GM20000 (cell line): Measurements from ENCODE around the gene DIP2C.
"Not testable (repeated sequence)": the region's sequence is repeated elsewhere in the genome, so short reads cannot be mapped to it uniquely, and the experiment has no call there.

ENCODE experiments used
- DNase-seq: peaks from one replicate; pipeline ENCODE4 v3.0.0; 2012; ENCODE audit warnings: low spot score
- TF ChIP-seq, protein P1 (sequence below): IDR thresholded peaks from 2 replicates; pipeline ENCODE4 v1.5.1; 2012; ENCODE audit warnings: mild to moderate bottlenecking, control low read depth; ENCODE audit errors: extremely low read depth, missing control alignments

Gene DIP2C

DNA sequence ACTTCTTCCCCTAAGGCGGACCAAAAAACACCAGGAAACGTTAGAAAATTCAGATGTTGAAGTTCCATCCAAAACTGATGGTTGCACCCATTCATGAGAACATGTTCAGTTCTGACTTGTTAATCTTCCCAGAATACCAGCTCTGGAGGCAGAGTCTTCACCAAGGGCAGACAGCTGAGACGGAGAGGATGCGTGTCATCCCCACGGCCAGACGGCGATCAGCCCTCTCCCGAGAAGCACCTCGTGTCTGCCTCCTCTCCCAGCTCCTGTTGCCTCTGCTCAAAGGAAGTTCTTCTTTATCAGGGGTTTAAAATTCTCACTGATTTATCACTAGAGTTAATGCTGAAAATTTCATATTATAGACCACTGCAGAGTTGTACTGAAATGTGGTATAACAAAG lies 284.5 kb downstream of the DIP2C start:
- TF ChIP-seq, protein P1, sequence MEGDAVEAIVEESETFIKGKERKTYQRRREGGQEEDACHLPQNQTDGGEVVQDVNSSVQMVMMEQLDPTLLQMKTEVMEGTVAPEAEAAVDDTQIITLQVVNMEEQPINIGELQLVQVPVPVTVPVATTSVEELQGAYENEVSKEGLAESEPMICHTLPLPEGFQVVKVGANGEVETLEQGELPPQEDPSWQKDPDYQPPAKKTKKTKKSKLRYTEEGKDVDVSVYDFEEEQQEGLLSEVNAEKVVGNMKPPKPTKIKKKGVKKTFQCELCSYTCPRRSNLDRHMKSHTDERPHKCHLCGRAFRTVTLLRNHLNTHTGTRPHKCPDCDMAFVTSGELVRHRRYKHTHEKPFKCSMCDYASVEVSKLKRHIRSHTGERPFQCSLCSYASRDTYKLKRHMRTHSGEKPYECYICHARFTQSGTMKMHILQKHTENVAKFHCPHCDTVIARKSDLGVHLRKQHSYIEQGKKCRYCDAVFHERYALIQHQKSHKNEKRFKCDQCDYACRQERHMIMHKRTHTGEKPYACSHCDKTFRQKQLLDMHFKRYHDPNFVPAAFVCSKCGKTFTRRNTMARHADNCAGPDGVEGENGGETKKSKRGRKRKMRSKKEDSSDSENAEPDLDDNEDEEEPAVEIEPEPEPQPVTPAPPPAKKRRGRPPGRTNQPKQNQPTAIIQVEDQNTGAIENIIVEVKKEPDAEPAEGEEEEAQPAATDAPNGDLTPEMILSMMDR, result no peak
- DNase-seq, result no peak

DNA sequence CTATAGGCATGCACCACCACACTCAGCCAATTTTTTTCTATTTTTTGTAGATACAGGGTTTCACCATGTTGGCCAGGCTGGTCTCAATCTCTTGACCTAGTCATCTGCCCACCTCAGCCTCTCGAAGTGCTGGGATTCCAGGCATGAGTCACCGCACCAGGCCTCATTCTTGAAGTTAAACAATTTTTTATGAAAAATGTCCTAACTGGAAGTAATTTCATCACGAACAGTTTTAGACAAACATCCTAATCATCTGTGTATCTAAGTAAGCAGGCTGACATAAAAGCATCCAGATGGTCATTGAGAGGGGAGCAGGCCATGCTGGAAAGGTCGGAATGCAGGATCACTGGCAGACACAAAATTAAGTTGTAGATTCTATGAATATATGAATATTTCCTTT lies 285.1 kb downstream of the DIP2C start:
- TF ChIP-seq, protein P1, result no peak
- DNase-seq, result no peak

DNA sequence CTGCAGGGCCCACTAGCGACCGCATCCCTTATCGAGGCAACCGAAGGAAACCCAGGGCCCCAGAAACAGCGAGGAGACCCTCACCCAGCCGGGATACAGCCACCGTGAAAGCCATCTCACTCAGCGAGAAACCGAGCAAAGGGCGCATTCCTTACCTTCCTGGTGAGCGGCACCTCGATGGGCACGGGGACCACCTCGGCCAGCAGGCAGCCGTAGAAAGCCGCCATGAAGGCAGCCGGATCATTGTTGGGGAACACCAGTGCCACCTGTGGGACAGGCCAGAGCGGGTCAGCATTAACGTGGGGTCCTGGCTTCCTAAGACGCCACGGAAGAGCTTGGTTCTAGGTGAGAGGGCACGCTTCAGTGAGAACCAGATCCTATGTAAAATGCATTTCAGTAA lies 290.5 kb downstream of the DIP2C start:
- DNase-seq, result no peak
- TF ChIP-seq, protein P1, result no peak

DNA sequence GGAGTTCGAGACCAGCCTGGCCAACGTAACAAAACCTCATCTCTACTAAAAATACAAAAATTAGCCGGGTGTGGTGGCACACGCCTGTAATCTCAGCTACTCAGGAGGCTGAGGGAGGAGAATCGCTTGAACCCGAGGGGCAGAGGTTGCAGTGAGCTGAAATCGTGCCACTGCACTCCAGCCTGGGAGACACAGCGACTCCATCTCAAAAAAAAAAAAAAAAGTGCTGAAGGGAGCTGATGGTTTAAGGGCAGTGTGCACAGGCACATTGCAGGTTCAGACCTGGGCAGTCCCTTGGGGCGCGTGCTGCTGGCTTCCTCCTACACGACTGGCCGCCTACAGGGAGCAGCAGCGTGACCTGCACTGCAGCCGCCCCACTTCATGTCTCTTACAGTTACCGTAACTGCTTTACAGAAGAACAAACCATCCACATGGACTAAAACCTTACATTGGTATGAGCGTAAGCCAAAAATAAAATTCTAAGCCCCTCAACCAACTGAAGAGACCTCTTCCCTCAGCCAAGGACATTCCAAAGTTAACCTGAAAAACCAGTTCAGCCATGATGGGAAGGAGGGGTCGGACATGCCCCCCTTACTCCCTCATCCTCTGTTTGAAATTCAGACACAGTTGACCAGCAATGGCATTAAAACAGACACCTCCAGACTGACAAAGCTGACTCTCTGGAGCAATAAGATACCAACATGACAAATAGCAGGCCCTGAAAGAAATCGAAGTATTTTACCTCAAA lies 292.0 kb downstream of the DIP2C start:
- TF ChIP-seq, protein P1, result no peak
- no peak for DNase-seq

DNA sequence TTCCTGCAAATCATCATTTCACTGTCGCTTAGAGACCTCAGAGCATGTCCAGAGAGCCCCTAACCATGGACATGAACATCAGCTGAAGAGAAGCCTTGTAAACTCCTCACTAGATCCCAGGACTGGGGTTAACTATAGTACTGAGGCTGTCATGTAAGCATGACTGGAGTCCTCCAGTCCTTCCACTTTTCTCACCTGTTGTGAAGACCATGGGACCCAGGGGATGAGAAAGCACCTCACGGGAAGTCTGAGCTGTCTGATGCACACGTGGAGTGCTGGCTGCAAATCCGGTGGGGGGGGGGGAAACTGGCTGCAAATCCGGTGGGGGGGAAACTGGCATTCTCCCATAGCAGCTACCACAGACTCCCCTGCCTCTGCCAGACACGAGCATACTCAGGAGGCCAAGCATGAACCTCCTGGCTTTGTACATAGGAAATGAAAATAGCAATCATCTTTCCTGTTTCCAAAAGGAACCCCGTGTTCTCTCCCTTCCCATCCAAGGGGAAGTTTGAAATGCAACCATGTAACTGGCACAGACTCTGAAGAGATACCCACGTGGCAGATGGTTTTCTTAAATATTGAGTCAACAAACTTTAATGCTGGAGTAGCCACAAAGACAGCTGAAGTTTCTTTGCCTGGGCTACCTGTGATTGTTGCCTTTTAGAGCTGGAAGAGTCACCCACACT lies 292.8 kb downstream of the DIP2C start:
- TF ChIP-seq, protein P1, result no peak
- no peak for DNase-seq

DNA sequence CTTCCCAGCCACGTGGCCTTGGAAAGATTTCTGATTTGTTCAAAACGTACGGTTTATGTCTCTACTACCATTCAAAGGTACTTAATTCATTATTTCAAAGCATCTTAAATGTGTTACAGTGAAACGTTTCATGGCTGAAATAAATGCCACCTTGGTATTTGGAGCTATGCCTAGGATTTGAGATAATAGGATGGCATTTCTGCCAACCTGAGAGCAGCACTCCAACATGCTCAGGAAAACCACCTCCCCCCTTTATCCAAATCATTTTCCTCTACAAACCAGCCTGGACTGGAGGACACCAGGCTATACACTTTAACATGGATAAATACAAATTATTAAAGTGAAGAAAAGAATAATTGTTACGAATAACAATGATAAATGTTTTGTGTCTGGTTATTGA lies 293.4 kb downstream of the DIP2C start:
- DNase-seq, result no peak

DNA sequence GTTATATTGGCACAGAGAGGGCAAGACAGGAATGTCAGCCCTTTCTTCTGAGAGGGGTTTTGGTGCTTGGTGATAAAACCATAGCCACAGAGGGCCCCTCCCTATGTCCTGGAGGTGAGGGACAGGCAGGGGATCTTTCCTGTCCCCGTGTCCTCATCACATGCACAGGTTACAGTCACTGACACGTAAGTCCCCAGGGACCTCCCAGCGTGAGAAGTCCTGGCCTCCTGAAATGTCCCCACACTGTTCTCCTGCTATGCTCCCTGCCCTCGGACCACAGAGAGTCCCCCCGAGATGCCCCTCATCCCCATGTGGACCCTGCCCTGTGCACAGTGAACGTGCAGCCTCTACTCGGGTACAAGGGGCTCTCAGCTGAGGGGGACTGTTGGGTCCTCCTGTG lies 293.8 kb downstream of the DIP2C start:
- TF ChIP-seq, protein P1, result no peak
- no peak for DNase-seq

More for the DNA sequence above, 293.4 kb downstream of the DIP2C start:
- TF ChIP-seq, protein P1, result no peak

DNA sequence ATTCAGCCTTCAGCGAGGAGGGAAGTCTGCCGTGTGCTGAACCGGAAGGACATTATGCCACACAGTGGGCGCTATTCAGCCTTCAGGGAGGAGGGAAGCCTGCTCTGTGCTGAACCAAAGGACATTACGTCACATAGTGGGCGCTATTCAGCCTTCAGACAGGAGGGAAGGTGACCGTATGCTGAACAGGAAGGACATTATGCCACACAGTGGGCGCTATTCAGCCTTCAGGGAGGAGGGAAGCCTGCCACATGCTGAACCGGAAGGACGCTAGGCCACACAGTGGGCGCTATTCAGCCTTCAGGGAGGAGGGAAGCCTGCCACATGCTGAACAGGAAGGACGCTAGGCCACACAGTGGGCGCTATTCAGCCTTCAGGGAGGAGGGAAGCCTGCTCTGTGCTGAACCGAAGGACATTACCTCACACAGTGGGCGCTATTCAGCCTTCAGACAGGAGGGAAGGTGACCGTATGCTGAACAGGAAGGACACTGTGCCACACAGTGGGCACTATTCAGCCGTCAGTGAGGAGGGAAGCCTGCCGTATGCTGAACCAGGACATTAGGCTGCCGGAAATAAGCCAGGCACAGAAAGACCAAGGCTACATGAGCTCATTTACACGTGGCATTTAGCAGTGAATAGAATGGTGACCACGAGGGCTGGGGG lies 294.9 kb downstream of the DIP2C start:
- not testable (repeated sequence) for DNase-seq
